ENCODE data around the gene CA10. TPM values are rescaled to one million over a fixed set of nuclear protein-coding genes. Genes with fewer than 3 reads are reported as not detected.

CA10 gene
- total RNA-seq, 1 experiment from 2014 or later, result not detected

GRCh38 chr17:51673070-51673469 lies 485.4 kb downstream of the CA10 start:
- no peak for DNase-seq
- CTCF ChIA-PET, result no interaction called here
- Mint-ChIP-seq H3K4me1 (ENCODE audit: low read depth, unreplicated experiment) (no peaks in the 10 kb centered on the region), H3K4me3 (ENCODE audit: low read depth, unreplicated experiment) (no peak overlapping the region), H3K27ac (ENCODE audit: unreplicated experiment) (no peak overlapping the region), H3K9me3 (ENCODE audit: low read depth, unreplicated experiment) (peaks cover 2% of the 10 kb centered on the region), H3K27me3 (ENCODE audit: unreplicated experiment) (peaks cover 89% of the 10 kb centered on the region), H3K36me3 (ENCODE audit: insufficient read depth, unreplicated experiment) (no peaks in the 10 kb centered on the region)
- TF ChIP-seq CTCF (IDR thresholded peaks at IDR 0.05; ENCODE audit: unreplicated experiment), result no peak
- no TSS peak for BruUV-seq (replicated peaks)
- intact Hi-C loops (cut with micrococcal nuclease; ENCODE audit: unreplicated experiment), result no loop called here

GRCh38 chr17:51672065-51672464 lies 486.4 kb downstream of the CA10 start:
- no peak for TF ChIP-seq CTCF (IDR thresholded peaks at IDR 0.05; ENCODE audit: unreplicated experiment)
- no peak for DNase-seq
- Mint-ChIP-seq H3K27ac (ENCODE audit: unreplicated experiment) (no peak overlapping the region), H3K4me1 (ENCODE audit: low read depth, unreplicated experiment) (no peaks in the 10 kb centered on the region), H3K27me3 (ENCODE audit: unreplicated experiment) (peaks cover 89% of the 10 kb centered on the region), H3K4me3 (ENCODE audit: low read depth, unreplicated experiment) (no peak overlapping the region), H3K36me3 (ENCODE audit: insufficient read depth, unreplicated experiment) (no peaks in the 10 kb centered on the region), H3K9me3 (ENCODE audit: low read depth, unreplicated experiment) (peaks cover 2% of the 10 kb centered on the region)
- CTCF ChIA-PET, result no interaction called here
- intact Hi-C loops (cut with micrococcal nuclease; ENCODE audit: unreplicated experiment), result no loop called here
- BruUV-seq (replicated peaks), result no TSS peak

GRCh38 chr17:51670899-51671298 lies 487.6 kb downstream of the CA10 start:
- no peaks in the 10 kb centered on the region for H3K36me3 Mint-ChIP-seq (ENCODE audit: insufficient read depth, unreplicated experiment)
- no peak for TF ChIP-seq CTCF (IDR thresholded peaks at IDR 0.05; ENCODE audit: unreplicated experiment)
- BruUV-seq (replicated peaks), result no TSS peak
- no peak overlapping the region for H3K4me3 Mint-ChIP-seq (ENCODE audit: low read depth, unreplicated experiment)
- no peaks in the 10 kb centered on the region for H3K4me1 Mint-ChIP-seq (ENCODE audit: low read depth, unreplicated experiment)
- H3K9me3 Mint-ChIP-seq (ENCODE audit: low read depth, unreplicated experiment), result peaks cover 2% of the 10 kb centered on the region
- DNase-seq, result no peak
- CTCF ChIA-PET, result interaction anchor here (1.0 kb wide), 1 partner anchor 15 kb away, joined by 3 read pairs; no protein-coding TSS in a partner anchor
- no peak overlapping the region for H3K27ac Mint-ChIP-seq (ENCODE audit: unreplicated experiment)
- H3K27me3 Mint-ChIP-seq (ENCODE audit: unreplicated experiment), result peaks cover 89% of the 10 kb centered on the region
- intact Hi-C loops (cut with micrococcal nuclease; ENCODE audit: unreplicated experiment), result no loop called here

GRCh38 chr17:51668963-51669246 lies 489.6 kb downstream of the CA10 start:
- intact Hi-C loops (cut with micrococcal nuclease; ENCODE audit: unreplicated experiment), result no loop called here
- CTCF ChIA-PET, result interaction anchor here (0.6 to 1.8 kb wide), 2 partner anchors 9 to 87 kb away, joined by 3 to 5 read pairs; no protein-coding TSS in a partner anchor
- Mint-ChIP-seq H3K9me3 (ENCODE audit: low read depth, unreplicated experiment) (peaks cover 2% of the 10 kb centered on the region), H3K36me3 (ENCODE audit: insufficient read depth, unreplicated experiment) (no peaks in the 10 kb centered on the region), H3K4me1 (ENCODE audit: low read depth, unreplicated experiment) (no peaks in the 10 kb centered on the region), H3K27ac (ENCODE audit: unreplicated experiment) (no peak overlapping the region), H3K4me3 (ENCODE audit: low read depth, unreplicated experiment) (no peak overlapping the region), H3K27me3 (ENCODE audit: unreplicated experiment) (peaks cover 89% of the 10 kb centered on the region)
- no peak for DNase-seq
- TF ChIP-seq CTCF (IDR thresholded peaks at IDR 0.05; ENCODE audit: unreplicated experiment), result no peak
- BruUV-seq (replicated peaks), result no TSS peak

All from Calu3 (cell line).